Cardiac muscle cell (in vitro differentiated cells and primary cell): ENCODE measurements around the gene PDPK1. TPM values are rescaled to one million over a fixed set of nuclear protein-coding genes. Genes with fewer than 3 reads are reported as not detected.
"Not testable (repeated sequence)": the region's sequence is repeated elsewhere in the genome, so short reads cannot be mapped to it uniquely, and the experiment has no call there.

Experiments
- DNase-seq, 2 donors: peaks; one replicate each; pipeline versions ENCODE4 v3.0.0 to v3.0.0-alpha.2; 2010 to 2017; ENCODE audit warnings: low read depth in 1 of 2, low spot score in 1 of 2
- H3K27ac ChIP-seq: fragments of 200-600 bp; sonication (generic); 2 replicates; pipeline ENCODE4 v1.5.1; 2016
- H3K27me3 ChIP-seq: fragments of 200-600 bp; sonication (generic); 2 replicates; pipeline ENCODE4 v1.6.0; 2016; ENCODE audit warnings: control low read depth
- H3K36me3 ChIP-seq: fragments of 200-600 bp; sonication (generic); 2 replicates; pipeline ENCODE4 v1.5.1; 2016; ENCODE audit warnings: control low read depth
- H3K4me1 ChIP-seq: fragments of 200-600 bp; sonication (generic); 2 replicates; pipeline ENCODE4 v1.8.1; 2017; ENCODE audit warnings: low read depth, mild to moderate bottlenecking, mixed run types
- H3K4me3 ChIP-seq: fragments of 200-600 bp; sonication (generic); 2 replicates; pipeline ENCODE4 v1.5.1; 2016; ENCODE audit warnings: mild to moderate bottlenecking
- H3K9me3 ChIP-seq: fragments of 200-600 bp; sonication (generic); 2 replicates; pipeline ENCODE4 v1.5.1; 2017; ENCODE audit warnings: low read depth, mild to moderate bottlenecking, control low read depth
- polyA plus RNA-seq: library from polyadenylated mRNA; unstranded; fragments of >200 nt; fragmentation: Nextera tagmentation; extraction: Ambion mirVana; gene quantifications from 2 replicates; pipeline ENCODE4 v1.2.1, GENCODE V29; 2016
- total RNA-seq: library from RNA; depleted of rRNA; stranded (reverse); fragments of >200 nt; gene quantifications from 2 replicates; pipeline ENCODE4 v1.2.3, GENCODE V29; 2016
- TF ChIP-seq, protein P1 (sequence below): IDR thresholded peaks from 2 replicates; pipeline ENCODE4 v1.5.1; 2012; ENCODE audit warnings: low read depth, mild to moderate bottlenecking, low read length

PDPK1 gene
- total and polyA plus RNA-seq, 2 experiments from 2014 or later = 22.4 to 28.6 TPM

GRCh38 chr16:2603165-2604015, 65.6 kb downstream of the PDPK1 start:
- Histone ChIP-seq H3K27me3 (no peaks in the 10 kb centered on the region), H3K36me3 (peaks cover under 1% of the 10 kb centered on the region), H3K9me3 (no peaks in the 10 kb centered on the region), H3K27ac (peak overlapping the region; percentile 79), H3K4me1 (peaks cover 4% of the 10 kb centered on the region), H3K4me3 (peak overlapping the region; percentile 81)
- TF ChIP-seq, protein P1, sequence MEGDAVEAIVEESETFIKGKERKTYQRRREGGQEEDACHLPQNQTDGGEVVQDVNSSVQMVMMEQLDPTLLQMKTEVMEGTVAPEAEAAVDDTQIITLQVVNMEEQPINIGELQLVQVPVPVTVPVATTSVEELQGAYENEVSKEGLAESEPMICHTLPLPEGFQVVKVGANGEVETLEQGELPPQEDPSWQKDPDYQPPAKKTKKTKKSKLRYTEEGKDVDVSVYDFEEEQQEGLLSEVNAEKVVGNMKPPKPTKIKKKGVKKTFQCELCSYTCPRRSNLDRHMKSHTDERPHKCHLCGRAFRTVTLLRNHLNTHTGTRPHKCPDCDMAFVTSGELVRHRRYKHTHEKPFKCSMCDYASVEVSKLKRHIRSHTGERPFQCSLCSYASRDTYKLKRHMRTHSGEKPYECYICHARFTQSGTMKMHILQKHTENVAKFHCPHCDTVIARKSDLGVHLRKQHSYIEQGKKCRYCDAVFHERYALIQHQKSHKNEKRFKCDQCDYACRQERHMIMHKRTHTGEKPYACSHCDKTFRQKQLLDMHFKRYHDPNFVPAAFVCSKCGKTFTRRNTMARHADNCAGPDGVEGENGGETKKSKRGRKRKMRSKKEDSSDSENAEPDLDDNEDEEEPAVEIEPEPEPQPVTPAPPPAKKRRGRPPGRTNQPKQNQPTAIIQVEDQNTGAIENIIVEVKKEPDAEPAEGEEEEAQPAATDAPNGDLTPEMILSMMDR = no peak
- peak; percentile 96 to 98 for DNase-seq

GRCh38 chr16:2604016-2604369, 66.2 kb downstream of the PDPK1 start:
- not testable (repeated sequence) for H3K9me3 ChIP-seq, H3K4me1 ChIP-seq, H3K27me3 ChIP-seq, H3K36me3 ChIP-seq
- DNase-seq = peak in 1 of 2 donors; percentile 8
- peak overlapping the region; percentile 81 for H3K4me3 ChIP-seq
- H3K27ac ChIP-seq = peak overlapping the region; percentile 79

DNA sequence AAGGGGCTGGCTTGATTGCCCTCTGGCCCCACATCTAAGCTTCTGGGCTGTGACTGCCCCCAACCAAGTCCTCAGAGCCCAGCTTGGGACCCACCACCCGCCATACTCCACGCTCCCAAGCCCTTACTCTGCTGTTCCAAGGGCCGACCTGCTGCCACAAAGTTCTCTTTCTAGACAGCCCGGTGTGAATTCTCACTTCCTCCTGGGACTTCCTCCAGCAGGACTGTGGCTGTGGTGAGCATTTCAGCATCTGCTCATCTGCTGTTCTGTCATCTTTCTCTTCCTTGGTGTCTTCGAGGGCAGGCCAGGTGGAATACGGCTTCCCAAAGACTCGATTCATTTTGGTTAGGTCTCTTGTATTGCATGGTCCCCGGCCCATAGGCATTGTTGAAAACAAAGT, 69.0 kb downstream of the PDPK1 start:
- not testable (repeated sequence) for H3K27ac ChIP-seq, DNase-seq, H3K4me1 ChIP-seq, H3K27me3 ChIP-seq, H3K4me3 ChIP-seq, H3K9me3 ChIP-seq
- peaks cover 13% of the 10 kb centered on the region for H3K36me3 ChIP-seq

GRCh38 chr16:2609345-2609744, 71.5 kb downstream of the PDPK1 start:
- not testable (repeated sequence) for H3K4me3 ChIP-seq, H3K27me3 ChIP-seq, H3K9me3 ChIP-seq, H3K27ac ChIP-seq, DNase-seq, H3K4me1 ChIP-seq
- peaks cover 13% of the 10 kb centered on the region for H3K36me3 ChIP-seq

DNA sequence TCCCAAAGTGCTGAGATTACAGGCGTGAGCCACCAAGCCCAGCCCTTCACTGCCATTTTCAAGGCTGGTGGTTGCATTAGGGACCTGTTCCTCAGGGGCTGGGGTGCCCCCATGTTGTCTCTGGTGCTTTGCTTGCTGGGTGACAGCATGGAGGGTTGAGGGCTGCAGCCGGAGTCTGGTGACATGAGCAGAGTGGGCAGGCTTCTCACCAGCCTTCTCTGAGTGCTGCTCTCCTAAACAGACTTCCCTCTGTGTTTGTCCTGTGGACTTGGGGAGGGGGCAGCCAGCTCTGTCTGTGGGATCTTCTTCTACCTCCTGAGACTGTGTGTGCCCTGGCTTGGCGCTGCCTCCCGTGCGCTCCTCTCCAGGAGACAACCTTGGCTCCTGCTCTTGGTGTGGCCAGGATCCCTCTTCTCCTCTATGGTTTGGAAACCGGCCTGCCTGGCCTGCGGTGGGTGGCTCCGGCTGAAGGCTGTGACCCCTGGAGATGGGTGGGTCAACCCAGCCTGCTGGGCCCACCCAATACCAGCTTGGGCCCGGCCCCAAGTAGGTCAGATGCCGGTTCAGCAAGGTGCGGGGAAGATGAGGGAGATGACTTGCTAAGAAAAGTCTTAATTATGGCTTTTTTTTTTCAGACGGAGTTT, 72.1 kb downstream of the PDPK1 start:
- no peak for DNase-seq

DNA sequence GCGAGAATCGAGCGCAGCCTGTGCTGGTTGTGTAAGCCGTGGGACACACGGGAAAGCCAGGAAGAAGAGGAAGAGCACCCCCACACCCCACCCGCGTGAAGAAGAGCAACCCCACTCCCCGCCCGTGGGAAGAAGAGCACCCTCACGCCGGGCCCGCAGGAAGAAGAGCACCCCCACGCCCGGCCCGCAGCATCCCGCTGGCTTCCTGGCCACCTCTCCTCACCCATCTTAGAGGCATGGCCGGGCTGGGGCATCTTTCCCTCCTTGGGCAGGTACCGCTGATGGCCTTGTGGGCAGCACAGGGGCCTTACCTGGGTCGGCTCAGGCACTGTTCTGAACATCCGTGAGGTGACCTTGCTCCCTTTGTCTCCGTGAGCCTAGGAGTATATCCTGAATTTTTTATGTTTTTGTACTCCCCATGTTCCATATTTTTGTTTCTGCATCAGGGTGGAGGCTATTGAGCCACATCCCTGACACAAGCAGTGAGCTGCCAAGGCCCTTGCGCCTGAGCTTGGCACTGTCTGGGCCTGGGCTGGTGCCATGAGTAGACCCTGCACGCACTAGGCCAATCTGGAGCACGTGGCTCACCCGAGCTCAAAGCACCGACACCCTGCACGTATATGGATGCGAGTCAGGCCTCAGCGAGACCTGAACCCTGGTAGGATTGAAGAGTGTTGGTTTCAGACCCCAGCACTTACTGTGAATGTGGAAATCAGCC, 73.1 kb downstream of the PDPK1 start:
- Histone ChIP-seq H3K9me3 (no peaks in the 10 kb centered on the region), H3K27me3 (no peaks in the 10 kb centered on the region), H3K27ac (no peak overlapping the region), H3K4me3 (no peak overlapping the region), H3K36me3 (peaks cover 17% of the 10 kb centered on the region), H3K4me1 (peaks cover 4% of the 10 kb centered on the region)
- no peak for DNase-seq
- TF ChIP-seq, protein P1 = no peak

More for the DNA sequence above, 72.1 kb downstream of the PDPK1 start:
- no peak overlapping the region for H3K27ac ChIP-seq
- H3K9me3 ChIP-seq = no peaks in the 10 kb centered on the region
- no peak overlapping the region for H3K4me3 ChIP-seq
- H3K36me3 ChIP-seq = peaks cover 16% of the 10 kb centered on the region
- H3K27me3 ChIP-seq = no peaks in the 10 kb centered on the region
- peaks cover 4% of the 10 kb centered on the region for H3K4me1 ChIP-seq
- TF ChIP-seq, protein P1 = no peak

GRCh38 chr16:2611499-2611862, 73.7 kb downstream of the PDPK1 start:
- Histone ChIP-seq H3K27ac (no peak overlapping the region), H3K4me3 (no peak overlapping the region), H3K27me3 (no peaks in the 10 kb centered on the region), H3K4me1 (peaks cover 4% of the 10 kb centered on the region), H3K36me3 (peaks cover 17% of the 10 kb centered on the region), H3K9me3 (no peaks in the 10 kb centered on the region)
- TF ChIP-seq, protein P1 = no peak
- DNase-seq = no peak

DNA sequence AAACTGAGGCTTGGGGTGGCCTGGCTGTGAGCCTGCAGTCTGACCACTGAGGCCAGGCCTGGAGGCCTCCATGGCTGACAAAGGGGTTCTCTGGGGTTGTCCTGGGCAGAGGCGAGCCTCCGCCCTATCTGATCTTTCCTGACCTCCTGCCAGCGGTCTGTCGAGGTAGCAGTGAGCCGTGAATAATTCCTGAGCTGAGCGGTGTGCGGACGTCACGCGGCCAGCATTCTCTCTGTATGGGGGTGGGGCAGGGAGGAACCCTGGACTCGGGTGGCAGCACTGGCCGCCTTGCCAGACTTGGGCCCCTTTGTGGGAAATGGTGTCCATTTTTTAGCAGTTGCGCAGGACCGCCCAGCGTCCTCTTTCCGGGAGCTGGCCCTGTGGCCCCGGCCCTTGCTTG, 74.1 kb downstream of the PDPK1 start:
- not testable (repeated sequence) for H3K4me1 ChIP-seq, H3K27me3 ChIP-seq, DNase-seq, H3K9me3 ChIP-seq, H3K27ac ChIP-seq, H3K4me3 ChIP-seq
- H3K36me3 ChIP-seq = peaks cover 17% of the 10 kb centered on the region

DNA sequence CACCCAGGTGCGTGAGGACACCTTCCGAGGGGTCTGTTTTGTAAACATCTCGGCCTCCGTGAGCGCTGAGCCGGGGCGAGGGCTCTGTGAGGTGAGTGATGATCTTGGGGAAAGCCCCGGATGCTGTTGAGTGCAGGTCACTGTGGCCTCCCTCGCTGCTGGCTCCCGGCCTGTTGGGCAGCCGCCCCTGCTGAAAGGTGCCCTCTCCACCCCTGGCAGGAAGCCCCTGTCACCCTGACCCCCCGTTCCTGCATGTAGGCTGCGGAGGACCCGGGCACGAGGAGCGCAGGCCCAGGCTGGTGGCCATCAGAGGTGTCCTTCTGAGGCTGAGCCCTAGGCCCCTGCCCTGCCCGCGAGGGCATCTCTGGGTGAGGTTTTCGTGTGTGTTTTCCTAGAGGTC, 75.4 kb downstream of the PDPK1 start:
- not testable (repeated sequence) for H3K9me3 ChIP-seq, H3K27me3 ChIP-seq, H3K4me1 ChIP-seq, H3K4me3 ChIP-seq, DNase-seq, H3K27ac ChIP-seq
- peaks cover 17% of the 10 kb centered on the region for H3K36me3 ChIP-seq
